BE2C (cell line): ENCODE measurements around the gene MRPS27.

Experiments
- DNase-seq: peaks from one replicate; pipeline ENCODE4 v3.0.0-alpha.2; 2020
- H3K27me3 ChIP-seq: fragments of 250-450 bp; sonication (Bioruptor Pico); 2 replicates; pipeline ENCODE4 v1.5.1; 2020; ENCODE audit warnings: mild to moderate bottlenecking
- H3K36me3 ChIP-seq: fragments of 250-450 bp; sonication (Bioruptor Pico); 2 replicates; pipeline ENCODE4 v1.5.1; 2020; ENCODE audit warnings: mild to moderate bottlenecking
- H3K4me1 ChIP-seq: fragments of 250-450 bp; sonication (Bioruptor Pico); 2 replicates; pipeline ENCODE4 v1.5.1; 2020
- H3K4me3 ChIP-seq: 2 replicates; pipeline ENCODE4 v1.5.1; 2011; ENCODE audit warnings: low read depth, low read length
- H3K9me3 ChIP-seq: fragments of 250-450 bp; sonication (Bioruptor Pico); 2 replicates; pipeline ENCODE4 v1.5.1; 2020
- CTCF ChIP-seq: IDR thresholded peaks from 2 replicates; pipeline ENCODE4 v1.5.1; 2012; ENCODE audit warnings: mild to moderate bottlenecking, low read depth, low read length

The MRPS27 gene

DNA sequence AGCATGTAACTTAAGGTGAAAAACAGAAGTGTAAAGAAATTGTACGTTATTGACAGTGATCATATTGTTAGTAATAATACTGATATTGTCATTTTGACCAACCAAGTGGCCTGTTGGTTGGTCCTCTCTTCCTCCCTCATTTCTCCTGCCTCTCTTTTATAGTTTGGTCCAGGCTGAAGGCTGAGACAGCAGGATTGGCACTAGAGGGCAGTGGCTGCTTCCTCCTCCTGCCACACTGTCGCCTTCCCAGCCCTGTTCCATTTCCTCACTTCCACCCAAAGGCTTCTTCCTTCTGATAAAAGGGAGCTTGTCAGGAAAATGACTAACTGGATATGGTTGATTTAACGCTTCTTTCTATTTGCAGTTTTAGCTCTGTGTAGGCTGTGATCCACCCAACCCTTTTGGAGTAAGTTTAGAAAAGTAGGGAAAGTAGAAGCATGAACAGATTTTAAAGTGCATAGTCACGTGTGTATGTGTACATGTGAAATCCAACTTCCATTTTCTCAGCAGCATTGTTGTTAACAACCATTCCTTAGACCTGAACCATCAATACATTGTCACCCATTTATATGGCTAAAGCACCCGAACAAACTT lies 35.8 kb upstream of the MRPS27 start:
- peak; percentile 82 for TF ChIP-seq CTCF

DNA sequence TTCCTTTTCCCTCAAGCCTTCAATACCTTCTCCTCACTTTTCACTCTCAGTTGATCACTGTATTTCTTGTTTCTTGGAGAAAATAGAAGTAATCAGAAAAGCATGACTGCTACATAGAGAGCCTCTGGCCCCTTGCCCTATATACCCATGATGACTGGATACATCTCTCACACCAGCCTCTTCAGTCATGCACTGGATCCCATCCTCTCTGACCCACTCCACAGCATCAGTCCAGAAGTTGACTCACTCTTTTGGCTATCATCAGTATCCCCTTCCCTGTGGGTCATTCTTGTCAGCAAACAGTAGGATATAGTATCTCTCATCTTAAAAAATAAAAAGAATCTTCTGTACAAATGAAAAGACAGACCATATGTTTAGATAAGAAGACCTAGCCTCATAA lies 33.0 kb upstream of the MRPS27 start:
- no peak for DNase-seq
- no peak overlapping the region for H3K4me3 ChIP-seq
- TF ChIP-seq CTCF: no peak
- no peaks in the 10 kb centered on the region for H3K9me3 ChIP-seq
- H3K27me3 ChIP-seq: no peaks in the 10 kb centered on the region
- no peaks in the 10 kb centered on the region for H3K4me1 ChIP-seq
- H3K36me3 ChIP-seq: no peaks in the 10 kb centered on the region

More for the DNA sequence above, 35.8 kb upstream of the MRPS27 start:
- no peaks in the 10 kb centered on the region for H3K4me1 ChIP-seq
- no peaks in the 10 kb centered on the region for H3K27me3 ChIP-seq
- H3K36me3 ChIP-seq: peaks cover 4% of the 10 kb centered on the region; the same call in 1 of the 2 replicates
- DNase-seq: peak; percentile 53
- no peak overlapping the region for H3K4me3 ChIP-seq
- H3K9me3 ChIP-seq: no peaks in the 10 kb centered on the region

GRCh38 chr5:72352616-72353015 lies 32.6 kb upstream of the MRPS27 start:
- H3K9me3 ChIP-seq: no peaks in the 10 kb centered on the region
- no peak for DNase-seq
- no peaks in the 10 kb centered on the region for H3K36me3 ChIP-seq
- no peak overlapping the region for H3K4me3 ChIP-seq
- no peaks in the 10 kb centered on the region for H3K4me1 ChIP-seq
- H3K27me3 ChIP-seq: no peaks in the 10 kb centered on the region
- TF ChIP-seq CTCF: no peak

GRCh38 chr5:72351376-72351775 lies 31.3 kb upstream of the MRPS27 start:
- DNase-seq: no peak
- Histone ChIP-seq H3K4me1 (no peaks in the 10 kb centered on the region), H3K4me3 (no peak overlapping the region), H3K27me3 (no peaks in the 10 kb centered on the region), H3K9me3 (no peaks in the 10 kb centered on the region), H3K36me3 (no peaks in the 10 kb centered on the region)
- no peak for TF ChIP-seq CTCF

- Histone ChIP-seq H3K4me3 (no peak overlapping the region), H3K36me3 (peaks cover 11% of the 10 kb centered on the region), H3K27me3 (no peaks in the 10 kb centered on the region), H3K9me3 (no peaks in the 10 kb centered on the region), H3K4me1 (no peaks in the 10 kb centered on the region)
- DNase-seq: no peak
- no peak for TF ChIP-seq CTCF
These were observed 27.8 kb upstream of the MRPS27 start for GRCh38 chr5:72347801-72348308.

- H3K4me1 ChIP-seq: no peaks in the 10 kb centered on the region
- no peaks in the 10 kb centered on the region for H3K9me3 ChIP-seq
- peaks cover 11% of the 10 kb centered on the region for H3K36me3 ChIP-seq
- TF ChIP-seq CTCF: no peak
- DNase-seq: no peak
- no peak overlapping the region for H3K4me3 ChIP-seq
- no peaks in the 10 kb centered on the region for H3K27me3 ChIP-seq
These were observed 26.4 kb upstream of the MRPS27 start for GRCh38 chr5:72346398-72346797.
